SK-N-SH (cell line): ENCODE data around the gene PDIA4. TPM values are rescaled to one million over a fixed set of nuclear protein-coding genes. Genes with fewer than 3 reads are reported as not detected.

ENCODE experiments used
- CTCF ChIA-PET: fragments of 300-600, 350-600 bp; formaldehyde crosslinking; extraction: SDS; loops from one replicate; lab custom pipeline; 2021; lab: Yijun Ruan, JAX
- POLR2A ChIA-PET: fragments of 350-600 bp; sonication (Branson Sonifier 250); formaldehyde crosslinking; extraction: SDS; loops from one replicate; lab custom pipeline; 2020; ENCODE audit warnings: antibody characterized with exemption, inconsistent platforms; lab: Yijun Ruan, JAX
- DNase-seq: peaks from one replicate; pipeline ENCODE4 v3.0.0; 2012
- H2AFZ ChIP-seq: fragments of 200-600 bp; sonication (generic); 2 replicates; pipeline ENCODE4 v1.8.1; 2016; ENCODE audit warnings: antibody characterized with exemption, mild to moderate bottlenecking, low read depth
- H3F3A ChIP-seq: fragments of 200-600 bp; sonication (generic); replicated peaks from 2 replicates; pipeline ENCODE3; 2016; ENCODE audit warnings: antibody characterized with exemption, mild to moderate bottlenecking; ENCODE audit not compliant: insufficient read depth
- H3K27ac ChIP-seq, 2 experiments: fragments of 200-500 bp in 1 of 2; fragments of 200-600 bp in 1 of 2; sonication (Bioruptor generic) in 1 of 2; sonication (generic), shearing (Covaris generic) in 1 of 2; 2 replicates each; pipeline versions ENCODE4 v1.5.1 to v1.6.1; 2014 to 2016; ENCODE audit warnings: low read depth in 2 of 2, inconsistent platforms in 1 of 2, low read length in 1 of 2, mild to moderate bottlenecking in 1 of 2, mixed read lengths in 1 of 2
- H3K27me3 ChIP-seq: fragments of 200-600 bp; sonication (generic), shearing (Covaris generic); 2 replicates; pipeline ENCODE4 v1.6.1; 2016; ENCODE audit warnings: mixed run types; ENCODE audit not compliant: insufficient read depth
- H3K36me3 ChIP-seq, 2 experiments: fragments of 200-500 bp in 1 of 2; fragments of 200-600 bp in 1 of 2; sonication (Bioruptor generic) in 1 of 2; sonication (generic) in 1 of 2; replicated peaks in 1 of 2; 2 replicates each; pipeline versions ENCODE3 to v1.5.1; 2014 to 2016; ENCODE audit warnings: low read length in 1 of 2, mild to moderate bottlenecking in 1 of 2; ENCODE audit not compliant: insufficient read depth in 2 of 2, control insufficient read depth in 1 of 2
- H3K4me1 ChIP-seq, 2 experiments: fragments of 200-500 bp in 1 of 2; fragments of 200-600 bp in 1 of 2; sonication (Bioruptor generic) in 1 of 2; sonication (generic), shearing (Covaris generic) in 1 of 2; 2 replicates each; pipeline versions ENCODE4 v1.5.1 to v1.6.1; 2014 to 2016; ENCODE audit warnings: low read depth in 1 of 2, low read length in 1 of 2, mixed run types in 1 of 2; ENCODE audit not compliant: insufficient read depth in 2 of 2, control insufficient read depth in 1 of 2
- H3K4me2 ChIP-seq: fragments of 200-600 bp; sonication (generic), shearing (Covaris generic); 2 replicates; pipeline ENCODE4 v1.6.1; 2017; ENCODE audit warnings: mixed run types
- H3K4me3 ChIP-seq, 2 experiments: fragments of 200-500 bp in 1 of 2; fragments of 200-600 bp in 1 of 2; sonication (Bioruptor generic) in 1 of 2; sonication (generic), shearing (Covaris generic) in 1 of 2; 2 replicates each; pipeline versions ENCODE4 v1.5.1 to v1.8.1; 2014 to 2016; ENCODE audit warnings: low read depth in 2 of 2, inconsistent platforms in 1 of 2, low read length in 1 of 2, mild to moderate bottlenecking in 1 of 2, mixed read lengths in 1 of 2, moderate library complexity in 1 of 2
- H3K79me2 ChIP-seq: fragments of 200-600 bp; sonication (generic); 2 replicates; pipeline ENCODE4 v1.8.1; 2017; ENCODE audit warnings: mild to moderate bottlenecking; ENCODE audit not compliant: insufficient read depth
- H3K9ac ChIP-seq: fragments of 200-600 bp; sonication (generic); 2 replicates; pipeline ENCODE4 v1.6.1; 2017; ENCODE audit warnings: mixed run types
- H3K9me2 ChIP-seq: fragments of 200-600 bp; sonication (generic); 2 replicates; pipeline ENCODE4 v1.6.1; 2017; ENCODE audit warnings: mixed run types
- H3K9me3 ChIP-seq: fragments of 200-600 bp; sonication (generic); 2 replicates; pipeline ENCODE4 v1.6.1; 2017; ENCODE audit warnings: mixed run types, mild to moderate bottlenecking, moderate library complexity
- H4K20me1 ChIP-seq: fragments of 200-600 bp; sonication (generic); 2 replicates; pipeline ENCODE4 v1.6.1; 2017; ENCODE audit warnings: mild to moderate bottlenecking, mixed run types; ENCODE audit not compliant: insufficient read depth
- CHD2 ChIP-seq: fragments of 150-350 bp; IDR thresholded peaks from 2 replicates; pipeline ENCODE4 v1.6.1; 2018; ENCODE audit warnings: low read length; ENCODE audit not compliant: partially characterized antibody
- ELF1 ChIP-seq: IDR thresholded peaks from 2 replicates; pipeline ENCODE4 v1.4.0; 2012
- EZH2phosphoT487 ChIP-seq: fragments of 200-600 bp; sonication (generic); IDR thresholded peaks from 2 replicates; pipeline ENCODE4 v1.6.1; 2017; ENCODE audit warnings: low read depth, mixed run types, mild to moderate bottlenecking, antibody characterized with exemption, moderate library complexity, borderline replicate concordance
- FOSL2 ChIP-seq: IDR thresholded peaks from 2 replicates; pipeline ENCODE4 v1.4.0; 2012; ENCODE audit warnings: low read depth, mild to moderate bottlenecking, moderate library complexity, borderline replicate concordance
- FOXJ3 ChIP-seq: sonication (generic); formaldehyde crosslinking; IDR thresholded peaks from 2 replicates; pipeline ENCODE4 v1.5.1; 2020; ENCODE audit warnings: mild to moderate bottlenecking, missing genetic modification reagents
- FOXM1 ChIP-seq: IDR thresholded peaks from 2 replicates; pipeline ENCODE4 v1.4.0; 2012; ENCODE audit warnings: low read depth, mild to moderate bottlenecking
- JUND ChIP-seq: IDR thresholded peaks from 2 replicates; pipeline ENCODE4 v1.4.0; 2012
- MXI1 ChIP-seq: IDR thresholded peaks from 2 replicates; pipeline ENCODE4 v1.6.1; 2012; ENCODE audit warnings: mild to moderate bottlenecking, low read depth, low read length, improper control_type of control experiment
- NFIC ChIP-seq: IDR thresholded peaks from 2 replicates; pipeline ENCODE4 v1.4.0; 2012; ENCODE audit warnings: borderline replicate concordance
- NRF1 ChIP-seq: IDR thresholded peaks from 2 replicates; pipeline ENCODE4 v1.6.1; 2012; ENCODE audit warnings: low read depth, mild to moderate bottlenecking, low read length
- POLR2AphosphoS5 ChIP-seq: IDR thresholded peaks from 2 replicates; pipeline ENCODE4 v1.6.1; 2012; ENCODE audit warnings: low read depth, low read length
- RAD21 ChIP-seq: IDR thresholded peaks from 2 replicates; pipeline ENCODE4 v1.6.1; 2012; ENCODE audit warnings: mild to moderate bottlenecking, low read length
- RCOR1 ChIP-seq: fragments of 150-350 bp; IDR thresholded peaks from 2 replicates; pipeline ENCODE4 v1.6.1; 2017; ENCODE audit warnings: antibody characterized with exemption, low read length
- RXRA ChIP-seq: IDR thresholded peaks from 2 replicates; pipeline ENCODE4 v1.4.0; 2012; ENCODE audit warnings: low read depth, mild to moderate bottlenecking, borderline replicate concordance
- TAF1 ChIP-seq: IDR thresholded peaks from 2 replicates; pipeline ENCODE4 v1.6.1; 2012; ENCODE audit warnings: low read depth, mild to moderate bottlenecking, low read length, moderate library complexity, borderline replicate concordance
- USF2 ChIP-seq: fragments of 150-350 bp; IDR thresholded peaks from 2 replicates; pipeline ENCODE4 v1.6.1; 2017; ENCODE audit warnings: antibody characterized with exemption, low read length, low read depth, borderline replicate concordance
- YY1 ChIP-seq: IDR thresholded peaks from 2 replicates; pipeline ENCODE4 v1.4.0; 2012; ENCODE audit warnings: low read depth, mild to moderate bottlenecking
- WGBS: methylation state at CpG from one replicate; pipeline ENCODE4 v1.1.6; 2017; ENCODE audit warnings: low lambda C conversion rate; 5-methylcytosine and 5-hydroxymethylcytosine counted together
- polyA plus RNA-seq, 3 experiments: library from polyadenylated mRNA; depleted of rRNA; stranded (reverse); fragments of >200 nt; gene quantifications; 2 replicates each; pipeline ENCODE4 v1.2.3, GENCODE V29; 2012
- TF ChIP-seq, protein P1 (sequence below): fragments of 150-350 bp; IDR thresholded peaks from 2 replicates; pipeline ENCODE4 v1.6.1; 2016; ENCODE audit warnings: mild to moderate bottlenecking, low read depth, low read length
- TF ChIP-seq, protein P2 (sequence below): fragments of 200-600 bp; sonication (generic); IDR thresholded peaks from 2 replicates; pipeline ENCODE4 v1.6.1; 2017; ENCODE audit warnings: antibody characterized with exemption, mild to moderate bottlenecking, moderate library complexity

The PDIA4 gene
- polyA plus RNA-seq, 1 of the 3 experiments (the other 2 are of a cell fraction) = 400 TPM

- TF ChIP-seq USF2 = no peak
- H3K4me2 ChIP-seq = no peak overlapping the region
- H2AFZ ChIP-seq = no peak overlapping the region
- H3F3A ChIP-seq = peaks cover 5% of the 10 kb centered on the region
- no peaks in the 10 kb centered on the region; a peak in 1 of 4 replicates for H3K4me1 ChIP-seq
- DNase-seq = no peak
- H3K4me3 ChIP-seq = no peak overlapping the region
- no peaks in the 10 kb centered on the region for H3K36me3 ChIP-seq
- no peaks in the 10 kb centered on the region for H3K9me2 ChIP-seq
- no peaks in the 10 kb centered on the region for H3K79me2 ChIP-seq
- H4K20me1 ChIP-seq = no peaks in the 10 kb centered on the region
- ChIA-PET POLR2A (no interaction called here), CTCF (interaction anchor here (0.9 to 4.5 kb wide), 3 partner anchors 11 to 131 kb away, joined by 3 to 34 read pairs (median 5); partner anchors contain the start of gene ZNF425)
- no peaks in the 10 kb centered on the region for H3K9me3 ChIP-seq
- H3K27me3 ChIP-seq = no peaks in the 10 kb centered on the region
- H3K27ac ChIP-seq = no peak overlapping the region
- no peak overlapping the region for H3K9ac ChIP-seq
- 55% methylated on average over 3 of the region's 3 CpGs for WGBS
These were observed 33.7 kb downstream of the PDIA4 start for GRCh38 chr7:148994576-148994975.

- ChIA-PET POLR2A (no interaction called here), CTCF (interaction anchor here (1.4 to 4.5 kb wide), 3 partner anchors 13 to 132 kb away, joined by 3 to 34 read pairs (median 5); partner anchors contain the start of gene ZNF425)
- Histone ChIP-seq H2AFZ (no peak overlapping the region), H3K4me2 (no peak overlapping the region), H4K20me1 (no peaks in the 10 kb centered on the region), H3K27ac (no peak overlapping the region), H3K9me3 (no peaks in the 10 kb centered on the region), H3F3A (peaks cover 7% of the 10 kb centered on the region), H3K4me1 (peaks cover 4 to 6% of the 10 kb centered on the region in 2 experiments; a peak in 2 of 4 replicates), H3K36me3 (no peaks in the 10 kb centered on the region), H3K27me3 (no peaks in the 10 kb centered on the region), H3K9ac (no peak overlapping the region), H3K4me3 (no peak overlapping the region), H3K79me2 (no peaks in the 10 kb centered on the region), H3K9me2 (no peaks in the 10 kb centered on the region)
- 96% methylated on average over 6 of the region's 8 CpGs for WGBS
- no peak for TF ChIP-seq JUND
- no peak for TF ChIP-seq CHD2
- TF ChIP-seq MXI1 = no peak
- TF ChIP-seq, protein P1, sequence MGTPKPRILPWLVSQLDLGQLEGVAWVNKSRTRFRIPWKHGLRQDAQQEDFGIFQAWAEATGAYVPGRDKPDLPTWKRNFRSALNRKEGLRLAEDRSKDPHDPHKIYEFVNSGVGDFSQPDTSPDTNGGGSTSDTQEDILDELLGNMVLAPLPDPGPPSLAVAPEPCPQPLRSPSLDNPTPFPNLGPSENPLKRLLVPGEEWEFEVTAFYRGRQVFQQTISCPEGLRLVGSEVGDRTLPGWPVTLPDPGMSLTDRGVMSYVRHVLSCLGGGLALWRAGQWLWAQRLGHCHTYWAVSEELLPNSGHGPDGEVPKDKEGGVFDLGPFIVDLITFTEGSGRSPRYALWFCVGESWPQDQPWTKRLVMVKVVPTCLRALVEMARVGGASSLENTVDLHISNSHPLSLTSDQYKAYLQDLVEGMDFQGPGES = no peak
- no peak for TF ChIP-seq POLR2AphosphoS5
- no peak for TF ChIP-seq FOSL2
- no peak for TF ChIP-seq NRF1
- TF ChIP-seq, protein P2, sequence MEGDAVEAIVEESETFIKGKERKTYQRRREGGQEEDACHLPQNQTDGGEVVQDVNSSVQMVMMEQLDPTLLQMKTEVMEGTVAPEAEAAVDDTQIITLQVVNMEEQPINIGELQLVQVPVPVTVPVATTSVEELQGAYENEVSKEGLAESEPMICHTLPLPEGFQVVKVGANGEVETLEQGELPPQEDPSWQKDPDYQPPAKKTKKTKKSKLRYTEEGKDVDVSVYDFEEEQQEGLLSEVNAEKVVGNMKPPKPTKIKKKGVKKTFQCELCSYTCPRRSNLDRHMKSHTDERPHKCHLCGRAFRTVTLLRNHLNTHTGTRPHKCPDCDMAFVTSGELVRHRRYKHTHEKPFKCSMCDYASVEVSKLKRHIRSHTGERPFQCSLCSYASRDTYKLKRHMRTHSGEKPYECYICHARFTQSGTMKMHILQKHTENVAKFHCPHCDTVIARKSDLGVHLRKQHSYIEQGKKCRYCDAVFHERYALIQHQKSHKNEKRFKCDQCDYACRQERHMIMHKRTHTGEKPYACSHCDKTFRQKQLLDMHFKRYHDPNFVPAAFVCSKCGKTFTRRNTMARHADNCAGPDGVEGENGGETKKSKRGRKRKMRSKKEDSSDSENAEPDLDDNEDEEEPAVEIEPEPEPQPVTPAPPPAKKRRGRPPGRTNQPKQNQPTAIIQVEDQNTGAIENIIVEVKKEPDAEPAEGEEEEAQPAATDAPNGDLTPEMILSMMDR = no peak
- TF ChIP-seq RAD21 = no peak
- TF ChIP-seq FOXM1 = no peak
- TF ChIP-seq RCOR1 = no peak
- TF ChIP-seq RXRA = no peak
- no peak for TF ChIP-seq YY1
- TF ChIP-seq ELF1 = no peak
- TF ChIP-seq FOXJ3 (CRISPR knock-in tag) = no peak
- no peak for TF ChIP-seq TAF1
- no peak for TF ChIP-seq NFIC
- TF ChIP-seq EZH2phosphoT487 = no peak
- no peak for DNase-seq
These were observed 35.1 kb downstream of the PDIA4 start for GRCh38 chr7:148993193-148993592.
